ENCODE results near the gene ILF3. TPM values are rescaled to one million over a fixed set of nuclear protein-coding genes. Genes with fewer than 3 reads are reported as not detected.
A peak's percentile ranks its signal among the peaks of the same experiment; 100 is the strongest.

ILF3 gene
- total and polyA plus RNA-seq, 2 experiments from 2014 or later: 573 to 616 TPM

DNA sequence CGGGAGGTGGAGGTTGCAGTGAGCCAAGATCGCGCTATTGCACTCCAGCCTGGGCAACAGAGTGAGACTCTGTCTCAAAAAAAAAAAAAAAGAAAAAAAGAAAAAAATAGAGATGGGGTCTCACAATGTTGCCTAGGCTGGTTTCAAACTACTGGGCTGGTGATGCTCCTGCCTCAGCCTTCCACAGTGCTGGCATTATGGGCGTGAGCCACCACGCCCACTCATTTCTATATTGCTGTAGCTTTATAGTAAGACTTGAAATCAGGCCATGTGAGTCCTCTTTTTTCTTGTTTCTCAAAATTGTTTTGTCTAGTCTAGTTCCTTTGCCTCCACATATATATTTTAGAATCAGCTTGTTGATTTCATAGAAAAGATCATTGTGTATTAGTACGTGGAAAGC lies 82.0 kb downstream of the ILF3 start:
- Histone ChIP-seq H3K4me1 (ENCODE audit: insufficient read depth) (no peaks in the 10 kb centered on the region), H3K9me2 (ENCODE audit: insufficient read depth) (no peaks in the 10 kb centered on the region), H3K36me3 (ENCODE audit: insufficient read depth) (no peaks in the 10 kb centered on the region), H3K27me3 (ENCODE audit: insufficient read depth) (no peaks in the 10 kb centered on the region), H3K79me2 (replicated peaks; ENCODE audit: insufficient read depth) (peaks cover 97% of the 10 kb centered on the region), H2AFZ (no peak overlapping the region), H3K4me3 (no peak overlapping the region), H3K27ac (ENCODE audit: low read depth) (no peak overlapping the region), H3K4me2 (no peak overlapping the region), H3F3A (replicated peaks; ENCODE audit: low read depth) (peaks cover 6% of the 10 kb centered on the region; the same call in 1 of the 2 replicates), H4K20me1 (replicated peaks; ENCODE audit: insufficient read depth) (peaks cover 40% of the 10 kb centered on the region)
- H3K36me3 Mint-ChIP-seq (ENCODE audit: low read depth): peaks cover 7% of the 10 kb centered on the region; the same call in 2 of the 3 replicates
- TF ChIP-seq STAT1 (IDR thresholded peaks at IDR 0.05; ENCODE audit: unreplicated experiment): no peak
- TF ChIP-seq EZH2 (IDR thresholded peaks at IDR 0.05; ENCODE audit: low read depth, unreplicated experiment): no peak
- TF ChIP-seq, protein P1, sequence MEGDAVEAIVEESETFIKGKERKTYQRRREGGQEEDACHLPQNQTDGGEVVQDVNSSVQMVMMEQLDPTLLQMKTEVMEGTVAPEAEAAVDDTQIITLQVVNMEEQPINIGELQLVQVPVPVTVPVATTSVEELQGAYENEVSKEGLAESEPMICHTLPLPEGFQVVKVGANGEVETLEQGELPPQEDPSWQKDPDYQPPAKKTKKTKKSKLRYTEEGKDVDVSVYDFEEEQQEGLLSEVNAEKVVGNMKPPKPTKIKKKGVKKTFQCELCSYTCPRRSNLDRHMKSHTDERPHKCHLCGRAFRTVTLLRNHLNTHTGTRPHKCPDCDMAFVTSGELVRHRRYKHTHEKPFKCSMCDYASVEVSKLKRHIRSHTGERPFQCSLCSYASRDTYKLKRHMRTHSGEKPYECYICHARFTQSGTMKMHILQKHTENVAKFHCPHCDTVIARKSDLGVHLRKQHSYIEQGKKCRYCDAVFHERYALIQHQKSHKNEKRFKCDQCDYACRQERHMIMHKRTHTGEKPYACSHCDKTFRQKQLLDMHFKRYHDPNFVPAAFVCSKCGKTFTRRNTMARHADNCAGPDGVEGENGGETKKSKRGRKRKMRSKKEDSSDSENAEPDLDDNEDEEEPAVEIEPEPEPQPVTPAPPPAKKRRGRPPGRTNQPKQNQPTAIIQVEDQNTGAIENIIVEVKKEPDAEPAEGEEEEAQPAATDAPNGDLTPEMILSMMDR (conservative IDR thresholded peaks at IDR 0.05; ENCODE audit: low read depth in 2 of 2): no peak
- TF ChIP-seq JUNB (IDR thresholded peaks at IDR 0.05; ENCODE audit: unreplicated experiment): no peak
- TF ChIP-seq ZNF331 (CRISPR knock-in tag; IDR thresholded peaks at IDR 0.05; ENCODE audit: low read depth): no peak
- TF ChIP-seq, protein P2, sequence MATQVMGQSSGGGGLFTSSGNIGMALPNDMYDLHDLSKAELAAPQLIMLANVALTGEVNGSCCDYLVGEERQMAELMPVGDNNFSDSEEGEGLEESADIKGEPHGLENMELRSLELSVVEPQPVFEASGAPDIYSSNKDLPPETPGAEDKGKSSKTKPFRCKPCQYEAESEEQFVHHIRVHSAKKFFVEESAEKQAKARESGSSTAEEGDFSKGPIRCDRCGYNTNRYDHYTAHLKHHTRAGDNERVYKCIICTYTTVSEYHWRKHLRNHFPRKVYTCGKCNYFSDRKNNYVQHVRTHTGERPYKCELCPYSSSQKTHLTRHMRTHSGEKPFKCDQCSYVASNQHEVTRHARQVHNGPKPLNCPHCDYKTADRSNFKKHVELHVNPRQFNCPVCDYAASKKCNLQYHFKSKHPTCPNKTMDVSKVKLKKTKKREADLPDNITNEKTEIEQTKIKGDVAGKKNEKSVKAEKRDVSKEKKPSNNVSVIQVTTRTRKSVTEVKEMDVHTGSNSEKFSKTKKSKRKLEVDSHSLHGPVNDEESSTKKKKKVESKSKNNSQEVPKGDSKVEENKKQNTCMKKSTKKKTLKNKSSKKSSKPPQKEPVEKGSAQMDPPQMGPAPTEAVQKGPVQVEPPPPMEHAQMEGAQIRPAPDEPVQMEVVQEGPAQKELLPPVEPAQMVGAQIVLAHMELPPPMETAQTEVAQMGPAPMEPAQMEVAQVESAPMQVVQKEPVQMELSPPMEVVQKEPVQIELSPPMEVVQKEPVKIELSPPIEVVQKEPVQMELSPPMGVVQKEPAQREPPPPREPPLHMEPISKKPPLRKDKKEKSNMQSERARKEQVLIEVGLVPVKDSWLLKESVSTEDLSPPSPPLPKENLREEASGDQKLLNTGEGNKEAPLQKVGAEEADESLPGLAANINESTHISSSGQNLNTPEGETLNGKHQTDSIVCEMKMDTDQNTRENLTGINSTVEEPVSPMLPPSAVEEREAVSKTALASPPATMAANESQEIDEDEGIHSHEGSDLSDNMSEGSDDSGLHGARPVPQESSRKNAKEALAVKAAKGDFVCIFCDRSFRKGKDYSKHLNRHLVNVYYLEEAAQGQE (IDR thresholded peaks at IDR 0.05; ENCODE audit: unreplicated experiment): no peak
- no peak for TF ChIP-seq NANOG (IDR thresholded peaks at IDR 0.05; ENCODE audit: borderline replicate concordance)
- no peak for TF ChIP-seq EZH2phosphoT487 (IDR thresholded peaks at IDR 0.05; ENCODE audit: unreplicated experiment)
- TF ChIP-seq ZNF114 (CRISPR knock-in tag; IDR thresholded peaks at IDR 0.05): no peak
- TF ChIP-seq, protein P3, sequence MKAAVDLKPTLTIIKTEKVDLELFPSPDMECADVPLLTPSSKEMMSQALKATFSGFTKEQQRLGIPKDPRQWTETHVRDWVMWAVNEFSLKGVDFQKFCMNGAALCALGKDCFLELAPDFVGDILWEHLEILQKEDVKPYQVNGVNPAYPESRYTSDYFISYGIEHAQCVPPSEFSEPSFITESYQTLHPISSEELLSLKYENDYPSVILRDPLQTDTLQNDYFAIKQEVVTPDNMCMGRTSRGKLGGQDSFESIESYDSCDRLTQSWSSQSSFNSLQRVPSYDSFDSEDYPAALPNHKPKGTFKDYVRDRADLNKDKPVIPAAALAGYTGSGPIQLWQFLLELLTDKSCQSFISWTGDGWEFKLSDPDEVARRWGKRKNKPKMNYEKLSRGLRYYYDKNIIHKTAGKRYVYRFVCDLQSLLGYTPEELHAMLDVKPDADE (IDR thresholded peaks at IDR 0.05): no peak
- no peak for TF ChIP-seq POLR2AphosphoS5 (IDR thresholded peaks at IDR 0.05; ENCODE audit: low read depth)
- TF ChIP-seq, protein P4, sequence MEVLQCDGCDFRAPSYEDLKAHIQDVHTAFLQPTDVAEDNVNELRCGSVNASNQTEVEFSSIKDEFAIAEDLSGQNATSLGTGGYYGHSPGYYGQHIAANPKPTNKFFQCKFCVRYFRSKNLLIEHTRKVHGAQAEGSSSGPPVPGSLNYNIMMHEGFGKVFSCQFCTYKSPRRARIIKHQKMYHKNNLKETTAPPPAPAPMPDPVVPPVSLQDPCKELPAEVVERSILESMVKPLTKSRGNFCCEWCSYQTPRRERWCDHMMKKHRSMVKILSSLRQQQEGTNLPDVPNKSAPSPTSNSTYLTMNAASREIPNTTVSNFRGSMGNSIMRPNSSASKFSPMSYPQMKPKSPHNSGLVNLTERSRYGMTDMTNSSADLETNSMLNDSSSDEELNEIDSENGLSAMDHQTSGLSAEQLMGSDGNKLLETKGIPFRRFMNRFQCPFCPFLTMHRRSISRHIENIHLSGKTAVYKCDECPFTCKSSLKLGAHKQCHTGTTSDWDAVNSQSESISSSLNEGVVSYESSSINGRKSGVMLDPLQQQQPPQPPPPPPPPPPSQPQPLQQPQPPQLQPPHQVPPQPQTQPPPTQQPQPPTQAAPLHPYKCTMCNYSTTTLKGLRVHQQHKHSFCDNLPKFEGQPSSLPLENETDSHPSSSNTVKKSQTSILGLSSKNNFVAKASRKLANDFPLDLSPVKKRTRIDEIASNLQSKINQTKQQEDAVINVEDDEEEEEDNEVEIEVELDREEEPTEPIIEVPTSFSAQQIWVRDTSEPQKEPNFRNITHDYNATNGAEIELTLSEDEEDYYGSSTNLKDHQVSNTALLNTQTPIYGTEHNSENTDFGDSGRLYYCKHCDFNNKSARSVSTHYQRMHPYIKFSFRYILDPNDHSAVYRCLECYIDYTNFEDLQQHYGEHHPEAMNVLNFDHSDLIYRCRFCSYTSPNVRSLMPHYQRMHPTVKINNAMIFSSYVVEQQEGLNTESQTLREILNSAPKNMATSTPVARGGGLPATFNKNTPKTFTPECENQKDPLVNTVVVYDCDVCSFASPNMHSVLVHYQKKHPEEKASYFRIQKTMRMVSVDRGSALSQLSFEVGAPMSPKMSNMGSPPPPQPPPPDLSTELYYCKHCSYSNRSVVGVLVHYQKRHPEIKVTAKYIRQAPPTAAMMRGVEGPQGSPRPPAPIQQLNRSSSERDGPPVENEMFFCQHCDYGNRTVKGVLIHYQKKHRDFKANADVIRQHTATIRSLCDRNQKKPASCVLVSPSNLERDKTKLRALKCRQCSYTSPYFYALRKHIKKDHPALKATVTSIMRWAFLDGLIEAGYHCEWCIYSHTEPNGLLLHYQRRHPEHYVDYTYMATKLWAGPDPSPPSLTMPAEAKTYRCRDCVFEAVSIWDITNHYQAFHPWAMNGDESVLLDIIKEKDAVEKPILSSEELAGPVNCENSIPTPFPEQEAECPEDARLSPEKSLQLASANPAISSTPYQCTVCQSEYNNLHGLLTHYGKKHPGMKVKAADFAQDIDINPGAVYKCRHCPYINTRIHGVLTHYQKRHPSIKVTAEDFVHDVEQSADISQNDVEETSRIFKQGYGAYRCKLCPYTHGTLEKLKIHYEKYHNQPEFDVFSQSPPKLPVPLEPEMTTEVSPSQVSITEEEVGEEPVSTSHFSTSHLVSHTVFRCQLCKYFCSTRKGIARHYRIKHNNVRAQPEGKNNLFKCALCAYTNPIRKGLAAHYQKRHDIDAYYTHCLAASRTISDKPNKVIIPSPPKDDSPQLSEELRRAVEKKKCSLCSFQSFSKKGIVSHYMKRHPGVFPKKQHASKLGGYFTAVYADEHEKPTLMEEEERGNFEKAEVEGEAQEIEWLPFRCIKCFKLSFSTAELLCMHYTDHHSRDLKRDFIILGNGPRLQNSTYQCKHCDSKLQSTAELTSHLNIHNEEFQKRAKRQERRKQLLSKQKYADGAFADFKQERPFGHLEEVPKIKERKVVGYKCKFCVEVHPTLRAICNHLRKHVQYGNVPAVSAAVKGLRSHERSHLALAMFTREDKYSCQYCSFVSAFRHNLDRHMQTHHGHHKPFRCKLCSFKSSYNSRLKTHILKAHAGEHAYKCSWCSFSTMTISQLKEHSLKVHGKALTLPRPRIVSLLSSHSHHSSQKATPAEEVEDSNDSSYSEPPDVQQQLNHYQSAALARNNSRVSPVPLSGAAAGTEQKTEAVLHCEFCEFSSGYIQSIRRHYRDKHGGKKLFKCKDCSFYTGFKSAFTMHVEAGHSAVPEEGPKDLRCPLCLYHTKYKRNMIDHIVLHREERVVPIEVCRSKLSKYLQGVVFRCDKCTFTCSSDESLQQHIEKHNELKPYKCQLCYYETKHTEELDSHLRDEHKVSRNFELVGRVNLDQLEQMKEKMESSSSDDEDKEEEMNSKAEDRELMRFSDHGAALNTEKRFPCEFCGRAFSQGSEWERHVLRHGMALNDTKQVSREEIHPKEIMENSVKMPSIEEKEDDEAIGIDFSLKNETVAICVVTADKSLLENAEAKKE (CRISPR knock-in tag; IDR thresholded peaks at IDR 0.05): no peak
- TF ChIP-seq CREB1 (CRISPR knock-in tag; IDR thresholded peaks at IDR 0.05; ENCODE audit: low read depth): no peak
- H3K4me1 Mint-ChIP-seq: peaks cover 12% of the 10 kb centered on the region
- H3K4me3 Mint-ChIP-seq: no peak overlapping the region
- H3K27me3 Mint-ChIP-seq (ENCODE audit: insufficient read depth, low read depth, poor library complexity): peaks cover 7% of the 10 kb centered on the region
- no peak for DNase-seq (ENCODE audit: low spot score)
- peak overlapping the region; percentile 67; the same call in 1 of the 2 replicates for H3K27ac Mint-ChIP-seq
- no peak for ATAC-seq
- H3K9me3 Mint-ChIP-seq: peaks cover 7% of the 10 kb centered on the region; the same call in 2 of the 3 replicates
